Measurements from ENCODE around the gene PC. TPM values are rescaled to one million over a fixed set of nuclear protein-coding genes. Genes with fewer than 3 reads are reported as not detected.

Gene PC
- polyA plus RNA-seq, 2 of the 4 experiments (the other 2 are of a cell fraction) = 14.2 to 45.9 TPM

GRCh38 chr11:66970807-66971442, 12.7 kb upstream of the PC start (continued):
- no peak for TF ChIP-seq HDAC2 (IDR thresholded peaks at IDR 0.05)
- TF ChIP-seq BHLHE40 (IDR thresholded peaks at IDR 0.05; ENCODE audit: low read depth, low read length) = no peak

- H3K4me3 ChIP-seq = no peak overlapping the region
- ChIA-PET POLR2A (interaction anchor here (0.5 to 2.2 kb wide), 5 partner anchors 12 to 127 kb away, joined by 3 to 7 read pairs (median 4); partner anchors contain the start of genes PC and RCE1), CTCF (interaction anchor here (0.6 to 2.4 kb wide), 11 partner anchors 9 to 103 kb away, joined by 3 to 12 read pairs (median 4); partner anchors contain the start of gene SYT12)
- DNase-seq (ENCODE audit: low read depth in 1 of 2, low spot score in 1 of 2) = no peak
- TF ChIP-seq KDM5A (IDR thresholded peaks at IDR 0.05) (no peak), RFX5 (IDR thresholded peaks at IDR 0.05) (no peak), HES2 (IDR thresholded peaks at IDR 0.05) (no peak), E2F6 (IDR thresholded peaks at IDR 0.05; ENCODE audit: borderline replicate concordance, low read depth) (peak; percentile 74; the same call in 1 of the 2 replicates), SREBF2 (IDR thresholded peaks at IDR 0.05) (no peak), TP53 (CRISPR knock-in tag; IDR thresholded peaks at IDR 0.05) (0 out of 2 replicates have a peak, but pooled peaks have one; percentile 57), ZSCAN20 (CRISPR knock-in tag; IDR thresholded peaks at IDR 0.05) (0 out of 2 replicates have a peak, but pooled peaks have one; percentile 42), POLR2A (IDR thresholded peaks at IDR 0.05; ENCODE audit: low read length) (no peak), HOXA7 (CRISPR knock-in tag; IDR thresholded peaks at IDR 0.05) (peak; percentile 19; the same call in 1 of the 2 replicates), JUN (IDR thresholded peaks at IDR 0.05) (no peak), MAZ (IDR thresholded peaks at IDR 0.05; ENCODE audit: borderline replicate concordance, low read depth, low read length) (no peak), CHD4 (IDR thresholded peaks at IDR 0.05; ENCODE audit: borderline replicate concordance) (no peak), ATOH8 (CRISPR knock-in tag; IDR thresholded peaks at IDR 0.05; ENCODE audit: low read depth) (0 out of 2 replicates have a peak, but pooled peaks have one; percentile 19), ESRRA (IDR thresholded peaks at IDR 0.05; ENCODE audit: borderline replicate concordance, low read length) (no peak), FOSL2 (IDR thresholded peaks at IDR 0.05) (no peak), FOSL2 (CRISPR knock-in tag; IDR thresholded peaks at IDR 0.05) (no peak), EP300 (IDR thresholded peaks at IDR 0.05) (no peak), HDAC2 (IDR thresholded peaks at IDR 0.05) (no peak), EHMT2 (IDR thresholded peaks at IDR 0.05; ENCODE audit: low read depth) (no peak), HOXB5 (CRISPR knock-in tag; IDR thresholded peaks at IDR 0.05) (peak; percentile 65; the same call in 1 of the 2 replicates), RARB (CRISPR knock-in tag; IDR thresholded peaks at IDR 0.05) (no peak), GATA3 (IDR thresholded peaks at IDR 0.05; ENCODE audit: borderline replicate concordance) (no peak), BCL3 (IDR thresholded peaks at IDR 0.05) (no peak), NR3C1 (IDR thresholded peaks at IDR 0.05) (no peak), MAX (IDR thresholded peaks at IDR 0.05) (no peak)
- TF ChIP-seq, protein P1, sequence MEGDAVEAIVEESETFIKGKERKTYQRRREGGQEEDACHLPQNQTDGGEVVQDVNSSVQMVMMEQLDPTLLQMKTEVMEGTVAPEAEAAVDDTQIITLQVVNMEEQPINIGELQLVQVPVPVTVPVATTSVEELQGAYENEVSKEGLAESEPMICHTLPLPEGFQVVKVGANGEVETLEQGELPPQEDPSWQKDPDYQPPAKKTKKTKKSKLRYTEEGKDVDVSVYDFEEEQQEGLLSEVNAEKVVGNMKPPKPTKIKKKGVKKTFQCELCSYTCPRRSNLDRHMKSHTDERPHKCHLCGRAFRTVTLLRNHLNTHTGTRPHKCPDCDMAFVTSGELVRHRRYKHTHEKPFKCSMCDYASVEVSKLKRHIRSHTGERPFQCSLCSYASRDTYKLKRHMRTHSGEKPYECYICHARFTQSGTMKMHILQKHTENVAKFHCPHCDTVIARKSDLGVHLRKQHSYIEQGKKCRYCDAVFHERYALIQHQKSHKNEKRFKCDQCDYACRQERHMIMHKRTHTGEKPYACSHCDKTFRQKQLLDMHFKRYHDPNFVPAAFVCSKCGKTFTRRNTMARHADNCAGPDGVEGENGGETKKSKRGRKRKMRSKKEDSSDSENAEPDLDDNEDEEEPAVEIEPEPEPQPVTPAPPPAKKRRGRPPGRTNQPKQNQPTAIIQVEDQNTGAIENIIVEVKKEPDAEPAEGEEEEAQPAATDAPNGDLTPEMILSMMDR (IDR thresholded peaks at IDR 0.05) = no peak
- TF ChIP-seq, protein P2, sequence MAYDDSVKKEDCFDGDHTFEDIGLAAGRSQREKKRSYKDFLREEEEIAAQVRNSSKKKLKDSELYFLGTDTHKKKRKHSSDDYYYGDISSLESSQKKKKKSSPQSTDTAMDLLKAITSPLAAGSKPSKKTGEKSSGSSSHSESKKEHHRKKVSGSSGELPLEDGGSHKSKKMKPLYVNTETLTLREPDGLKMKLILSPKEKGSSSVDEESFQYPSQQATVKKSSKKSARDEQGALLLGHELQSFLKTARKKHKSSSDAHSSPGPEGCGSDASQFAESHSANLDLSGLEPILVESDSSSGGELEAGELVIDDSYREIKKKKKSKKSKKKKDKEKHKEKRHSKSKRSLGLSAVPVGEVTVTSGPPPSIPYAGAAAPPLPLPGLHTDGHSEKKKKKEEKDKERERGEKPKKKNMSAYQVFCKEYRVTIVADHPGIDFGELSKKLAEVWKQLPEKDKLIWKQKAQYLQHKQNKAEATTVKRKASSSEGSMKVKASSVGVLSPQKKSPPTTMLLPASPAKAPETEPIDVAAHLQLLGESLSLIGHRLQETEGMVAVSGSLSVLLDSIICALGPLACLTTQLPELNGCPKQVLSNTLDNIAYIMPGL (CRISPR knock-in tag; IDR thresholded peaks at IDR 0.05; ENCODE audit: borderline replicate concordance) = no peak
- TF ChIP-seq, protein P3, sequence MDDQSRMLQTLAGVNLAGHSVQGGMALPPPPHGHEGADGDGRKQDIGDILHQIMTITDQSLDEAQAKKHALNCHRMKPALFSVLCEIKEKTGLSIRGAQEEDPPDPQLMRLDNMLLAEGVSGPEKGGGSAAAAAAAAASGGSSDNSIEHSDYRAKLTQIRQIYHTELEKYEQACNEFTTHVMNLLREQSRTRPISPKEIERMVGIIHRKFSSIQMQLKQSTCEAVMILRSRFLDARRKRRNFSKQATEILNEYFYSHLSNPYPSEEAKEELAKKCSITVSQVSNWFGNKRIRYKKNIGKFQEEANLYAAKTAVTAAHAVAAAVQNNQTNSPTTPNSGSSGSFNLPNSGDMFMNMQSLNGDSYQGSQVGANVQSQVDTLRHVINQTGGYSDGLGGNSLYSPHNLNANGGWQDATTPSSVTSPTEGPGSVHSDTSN (IDR thresholded peaks at IDR 0.05) = no peak
- TF ChIP-seq, protein P4, sequence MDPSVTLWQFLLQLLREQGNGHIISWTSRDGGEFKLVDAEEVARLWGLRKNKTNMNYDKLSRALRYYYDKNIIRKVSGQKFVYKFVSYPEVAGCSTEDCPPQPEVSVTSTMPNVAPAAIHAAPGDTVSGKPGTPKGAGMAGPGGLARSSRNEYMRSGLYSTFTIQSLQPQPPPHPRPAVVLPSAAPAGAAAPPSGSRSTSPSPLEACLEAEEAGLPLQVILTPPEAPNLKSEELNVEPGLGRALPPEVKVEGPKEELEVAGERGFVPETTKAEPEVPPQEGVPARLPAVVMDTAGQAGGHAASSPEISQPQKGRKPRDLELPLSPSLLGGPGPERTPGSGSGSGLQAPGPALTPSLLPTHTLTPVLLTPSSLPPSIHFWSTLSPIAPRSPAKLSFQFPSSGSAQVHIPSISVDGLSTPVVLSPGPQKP (IDR thresholded peaks at IDR 0.05; ENCODE audit: low read depth, low read length) = no peak
- peak; percentile 21 to 26; a peak in 4 of 6 replicates for ATAC-seq
- peak overlapping the region; percentile 69 for H3K4me2 ChIP-seq
- WGBS (ENCODE audit: missing lambda C conversion rate) = 2% methylated on average over 4 of the region's 4 CpGs
- H3K27ac ChIP-seq = peak overlapping the region; percentile 95 to 99
- peaks cover 90% of the 10 kb centered on the region for H3K4me1 ChIP-seq
- no peak for FAIRE-seq
- H3K9me3 ChIP-seq = no peaks in the 10 kb centered on the region
Observed at GRCh38 chr11:66970371-66970806, 12.2 kb upstream of the PC start.
